ENCODE results near the gene ADAMTS17. TPM values are rescaled to one million over a fixed set of nuclear protein-coding genes. Genes with fewer than 3 reads are reported as not detected.

Gene ADAMTS17
- total RNA-seq, 6 experiments from 2014 or later = 14.6 to 34.7 (median 24.2) TPM

- Histone ChIP-seq H3K4me3 (no peak overlapping the region), H3K9me3 (no peaks in the 10 kb centered on the region), H3K36me3 (peaks cover 0 to 7% (median 3%) of the 10 kb centered on the region in 4 donors), H3K4me1 (no peaks in the 10 kb centered on the region), H3K27me3 (no peaks in the 10 kb centered on the region), H3K27ac (no peak overlapping the region)
- ATAC-seq = peak in 1 of 4 donors; percentile 33
- 89% methylated on average over 3 of the region's 16 CpGs for WGBS (ENCODE audit: insufficient coverage, low coverage, low lambda C conversion rate, missing lambda C conversion rate)
- intact Hi-C loops (cut with DNase I) = no loop called here
- DNase-seq = peak in 1 of 3 donors; percentile 33
- TF ChIP-seq CTCF (IDR thresholded peaks at IDR 0.05) = no peak
- TF ChIP-seq POLR2A (IDR thresholded peaks at IDR 0.05) = no peak
Measured at GRCh38 chr15:100314809-100315400, 26.9 kb downstream of the ADAMTS17 start.

GRCh38 chr15:100311833-100312476 is 29.8 kb downstream of the ADAMTS17 start:
- TF ChIP-seq POLR2A (IDR thresholded peaks at IDR 0.05) (no peak), CTCF (IDR thresholded peaks at IDR 0.05) (no peak)
- DNase-seq = no peak
- ATAC-seq = peak in 1 of 4 donors; percentile 10
- Histone ChIP-seq H3K27me3 (no peaks in the 10 kb centered on the region), H3K9me3 (no peaks in the 10 kb centered on the region), H3K36me3 (peaks cover 0 to 3% (median 0%) of the 10 kb centered on the region in 4 donors), H3K4me3 (no peak overlapping the region), H3K4me1 (no peaks in the 10 kb centered on the region), H3K27ac (no peak overlapping the region)
- 81% methylated on average over 5 of the region's 8 CpGs for WGBS (ENCODE audit: insufficient coverage, low coverage, low lambda C conversion rate, missing lambda C conversion rate)
- intact Hi-C loops (cut with DNase I) = no loop called here

- TF ChIP-seq POLR2A (IDR thresholded peaks at IDR 0.05) = no peak
- TF ChIP-seq CTCF (IDR thresholded peaks at IDR 0.05) = no peak
- H3K27ac ChIP-seq = no peak overlapping the region
- H3K36me3 ChIP-seq = peaks cover 0 to 3% (median 0%) of the 10 kb centered on the region in 4 donors
- no peak overlapping the region for H3K4me3 ChIP-seq
- DNase-seq (no peak), ATAC-seq (no peak)
- no peaks in the 10 kb centered on the region for H3K9me3 ChIP-seq
- 72% methylated on average over 6 of the region's 15 CpGs for WGBS (ENCODE audit: insufficient coverage, low coverage, low lambda C conversion rate, missing lambda C conversion rate)
- intact Hi-C loops (cut with DNase I) = no loop called here
- H3K4me1 ChIP-seq = no peaks in the 10 kb centered on the region
- no peaks in the 10 kb centered on the region for H3K27me3 ChIP-seq
Measured at GRCh38 chr15:100311154-100311625, 30.6 kb downstream of the ADAMTS17 start.

- no peak for TF ChIP-seq POLR2A (IDR thresholded peaks at IDR 0.05)
- TF ChIP-seq CTCF (IDR thresholded peaks at IDR 0.05) = no peak
- H3K27ac ChIP-seq = no peak overlapping the region
Measured at GRCh38 chr15:100310513-100311153, 31.1 kb downstream of the ADAMTS17 start.

More at GRCh38 chr15:100310513-100311153, 31.1 kb downstream of the ADAMTS17 start:
- ATAC-seq (no peak), DNase-seq (no peak)
- Histone ChIP-seq H3K36me3 (peaks cover 0 to 3% (median 0%) of the 10 kb centered on the region in 4 donors), H3K27me3 (no peaks in the 10 kb centered on the region), H3K4me3 (no peak overlapping the region), H3K9me3 (no peaks in the 10 kb centered on the region), H3K4me1 (no peaks in the 10 kb centered on the region)
- 75% methylated on average over 6 of the region's 14 CpGs for WGBS (ENCODE audit: insufficient coverage, low coverage, low lambda C conversion rate, missing lambda C conversion rate)
- intact Hi-C loops (cut with DNase I) = no loop called here

Measured in right lobe of liver (tissue), 6 donors.